GM21390 (cell line): ENCODE results near the gene NOL3.

Experiments
- ATAC-seq: cut with Tn5 transposase; IDR thresholded peaks from one replicate; pipeline ENCODE4 v1.9.1; 2021; ENCODE audit not compliant: unreplicated experiment

The NOL3 gene

DNA sequence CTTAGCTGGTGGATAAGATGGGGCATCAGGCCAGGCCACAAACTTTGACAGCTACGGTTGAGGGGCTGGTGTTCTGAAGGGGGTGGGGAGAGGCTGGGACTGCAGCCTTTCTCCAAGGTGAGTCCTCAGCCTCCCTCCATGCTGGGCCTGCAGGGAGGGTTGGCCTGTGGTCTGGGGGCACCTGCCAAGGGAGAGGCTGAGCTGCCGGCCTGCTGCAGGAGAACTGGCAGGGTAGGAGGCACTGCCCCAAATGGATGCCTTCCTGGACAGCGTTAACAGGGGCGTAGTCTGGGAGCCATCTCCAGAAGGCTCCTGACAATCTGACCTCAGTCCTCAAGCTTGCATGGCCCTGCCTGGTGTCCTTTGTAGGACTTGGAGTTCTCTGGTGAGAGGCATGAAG, 33.7 kb downstream of the NOL3 start:
- no peak for ATAC-seq

DNA sequence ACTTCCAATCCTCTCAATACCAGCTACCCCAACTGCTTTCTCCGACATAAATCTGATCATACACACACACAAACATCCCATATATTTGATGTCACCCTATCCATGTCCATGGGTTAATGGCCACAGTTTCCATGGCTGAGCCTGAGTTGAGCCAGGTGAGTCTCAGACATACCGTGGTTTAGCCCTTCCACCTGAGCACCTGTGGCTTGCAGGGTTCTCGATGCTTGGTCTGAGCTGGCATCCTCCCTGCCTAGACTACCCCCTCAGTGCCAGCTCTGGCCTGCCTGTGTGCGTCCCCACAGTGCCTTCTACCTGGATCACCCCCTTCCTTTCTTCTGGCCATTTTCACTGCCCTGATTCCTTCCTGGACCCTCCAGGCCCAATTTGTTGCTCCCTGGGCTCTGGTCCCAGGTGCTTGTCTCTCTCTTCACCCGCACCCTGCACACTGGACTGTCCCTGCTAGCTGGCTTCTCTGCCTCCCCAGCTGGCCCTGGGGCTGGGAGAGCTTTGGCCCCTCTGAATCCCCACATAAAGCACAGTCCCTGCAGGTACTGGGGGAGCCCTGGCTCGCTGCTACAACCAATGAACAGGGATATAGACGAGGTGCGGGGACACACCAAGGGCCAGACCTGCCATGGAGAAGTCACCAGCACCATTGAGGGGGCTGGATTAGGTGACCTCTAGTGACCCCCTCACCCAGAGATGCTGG, 35.9 kb downstream of the NOL3 start:
- no peak for ATAC-seq

DNA sequence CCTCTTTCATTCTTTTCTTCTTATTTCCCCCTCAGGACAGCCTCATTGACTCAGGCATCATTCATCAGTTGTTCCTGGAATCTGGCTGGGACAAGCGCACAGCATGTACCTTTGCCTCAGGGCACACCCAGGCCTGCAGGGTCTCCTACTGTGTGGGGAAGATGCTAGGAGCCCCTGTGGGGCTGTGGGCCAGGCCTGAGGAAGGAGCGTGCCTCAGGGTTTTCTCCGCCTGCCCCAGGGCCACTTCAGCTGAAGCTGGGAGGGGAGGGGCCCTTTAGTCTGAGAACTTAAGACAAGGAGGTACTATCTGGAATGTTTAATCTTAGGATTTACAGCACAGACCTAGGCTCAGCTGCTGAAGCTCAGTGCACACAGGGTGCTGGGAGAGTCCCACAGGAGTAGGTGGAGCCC, 36.5 kb downstream of the NOL3 start:
- no peak for ATAC-seq

- ATAC-seq = no peak
Measured at GRCh38 chr16:67207249-67208091, 37.1 kb downstream of the NOL3 start.

DNA sequence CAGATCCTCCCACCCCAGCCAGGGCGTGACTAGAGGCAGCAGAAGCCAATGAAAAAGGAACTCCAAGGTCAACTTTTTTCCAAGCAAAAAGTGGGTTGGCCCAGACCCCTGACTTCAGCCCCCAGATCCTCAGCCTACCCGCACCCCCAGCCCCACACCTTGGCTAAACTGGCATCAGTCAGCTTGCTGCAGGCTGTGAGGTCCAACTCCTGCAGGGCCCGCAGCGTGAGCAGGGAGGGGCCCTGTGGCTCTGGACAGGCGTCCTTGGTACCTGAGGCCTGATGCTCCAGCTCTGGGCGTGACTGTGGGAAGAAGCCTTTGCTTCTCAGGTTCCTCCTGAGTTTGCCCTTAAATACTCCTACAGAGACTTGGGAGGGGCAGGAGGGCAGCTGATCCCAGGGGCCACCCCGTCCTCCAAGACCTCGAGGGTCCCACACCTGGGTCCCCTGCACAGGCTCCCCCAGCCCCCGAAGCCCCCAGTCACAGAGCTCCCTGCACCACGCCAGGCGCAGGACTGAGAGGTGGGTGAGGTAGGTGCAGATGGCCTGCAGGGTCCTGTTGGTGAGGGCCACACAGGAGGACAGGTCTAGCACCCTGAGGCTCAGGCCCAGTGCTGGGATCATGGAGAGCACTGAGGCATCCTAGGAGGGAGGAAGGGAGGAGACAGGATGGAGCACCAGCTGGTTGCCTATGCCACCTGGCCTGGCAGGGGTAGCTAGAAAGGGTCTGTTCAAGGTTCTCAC, 38.0 kb downstream of the NOL3 start:
- ATAC-seq = no peak

- no peak for ATAC-seq
Measured at GRCh38 chr16:67209565-67209964, 39.2 kb downstream of the NOL3 start.

- ATAC-seq = no peak
Measured at GRCh38 chr16:67210069-67210937, 40.0 kb downstream of the NOL3 start.

- no peak for ATAC-seq
Measured at GRCh38 chr16:67211674-67212073, 41.3 kb downstream of the NOL3 start.

DNA sequence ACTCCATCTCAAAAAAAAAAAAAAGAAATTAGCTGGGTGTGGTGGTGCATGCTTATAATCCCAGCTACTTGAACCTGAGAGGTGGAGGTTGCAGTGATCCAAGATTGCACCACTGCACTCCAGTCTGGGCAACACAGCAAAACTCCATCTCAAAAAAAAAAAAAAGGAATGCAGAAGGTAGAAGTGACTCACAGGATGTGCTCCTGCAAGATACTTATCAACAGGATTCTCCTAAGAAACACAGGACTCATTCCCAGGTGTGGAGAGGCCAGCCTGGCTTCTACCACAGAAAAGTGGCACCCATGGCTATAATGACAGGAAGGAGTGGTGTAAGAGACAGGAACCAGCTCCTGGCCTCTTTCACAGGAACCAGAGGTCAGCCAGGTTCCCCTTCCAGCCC, 42.4 kb downstream of the NOL3 start:
- ATAC-seq = no peak

DNA sequence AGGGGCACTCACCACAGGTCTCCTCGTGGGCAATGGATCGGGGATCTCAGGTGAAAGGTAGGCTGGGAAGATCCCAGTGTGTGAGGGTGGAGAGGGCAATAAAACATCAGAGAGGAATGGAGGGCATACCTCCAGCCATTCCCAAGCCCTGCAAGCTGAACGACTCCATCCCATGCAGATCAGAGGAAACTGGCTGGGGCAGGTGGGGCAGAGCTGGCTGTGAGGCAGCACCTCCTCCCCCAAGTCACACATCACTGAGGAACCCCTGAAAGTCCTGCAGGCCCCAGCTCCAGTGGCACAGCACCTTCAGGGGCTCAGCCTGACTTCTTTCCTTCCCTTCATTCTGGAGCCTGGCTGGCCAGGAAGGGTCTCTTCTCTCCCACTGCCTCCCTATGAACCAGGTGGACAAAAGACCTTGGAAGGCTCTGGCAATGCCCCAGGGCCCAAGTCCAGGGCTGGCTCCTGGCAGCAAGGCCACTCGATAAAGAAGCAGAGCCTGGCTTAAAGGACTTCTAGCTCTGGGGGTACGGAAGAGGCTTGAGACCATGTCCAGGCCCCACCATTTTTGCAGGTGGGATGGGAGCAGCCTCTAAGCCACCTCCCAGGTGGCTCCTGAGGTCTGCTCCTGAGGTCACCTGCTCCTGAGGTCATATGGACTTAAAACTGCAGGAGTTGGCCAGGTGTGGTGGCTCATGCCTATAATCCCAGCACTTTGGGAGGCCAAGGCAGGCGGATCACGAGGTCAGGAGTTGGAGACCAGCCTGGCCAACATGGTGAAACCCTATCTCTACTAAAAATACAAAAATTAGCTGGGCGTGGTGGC, 43.1 kb downstream of the NOL3 start:
- no peak for ATAC-seq

- no peak for ATAC-seq
Measured at GRCh38 chr16:67215706-67216105, 45.4 kb downstream of the NOL3 start.

DNA sequence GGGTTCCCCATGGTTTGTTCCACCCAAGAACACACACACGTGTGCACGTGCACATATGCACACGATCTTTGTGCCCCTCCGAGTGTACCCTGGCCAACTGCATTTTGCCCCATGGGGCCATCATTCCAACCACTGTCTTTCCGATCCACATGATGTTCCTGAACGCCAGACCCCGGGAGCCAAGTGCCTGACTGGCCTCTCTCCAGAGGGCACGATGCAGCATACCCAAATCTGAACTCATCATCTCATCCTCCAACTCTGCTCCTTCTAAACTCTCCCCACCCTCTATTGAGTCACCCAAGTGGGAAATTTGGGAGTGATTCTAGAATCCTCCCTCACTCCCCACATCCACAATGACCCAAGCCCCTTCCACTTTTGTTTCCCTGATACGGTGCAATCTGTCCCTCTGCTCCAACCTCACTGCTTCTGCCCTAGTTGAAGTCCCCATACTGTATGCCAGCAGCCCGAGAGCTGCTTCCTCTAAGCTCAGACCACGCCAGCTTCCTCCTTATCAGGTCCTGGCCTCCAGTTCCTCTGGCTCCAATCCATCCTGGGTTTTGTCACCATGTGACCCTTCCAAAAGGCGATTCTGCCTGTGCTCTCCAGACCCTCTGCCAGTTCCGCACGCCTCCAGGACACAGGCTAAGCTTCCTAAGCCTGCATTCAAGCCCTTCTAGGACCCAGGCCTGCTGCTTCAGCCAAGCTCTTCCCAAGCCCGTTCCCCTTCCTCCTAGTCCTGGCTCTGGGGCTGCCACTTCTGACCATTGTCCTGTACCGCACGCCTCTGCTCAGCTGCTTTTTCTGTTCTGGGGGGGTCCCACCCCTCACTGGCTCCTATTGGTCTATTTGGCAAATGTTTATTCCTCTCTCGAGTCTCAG, 46.5 kb downstream of the NOL3 start:
- ATAC-seq = no peak

DNA sequence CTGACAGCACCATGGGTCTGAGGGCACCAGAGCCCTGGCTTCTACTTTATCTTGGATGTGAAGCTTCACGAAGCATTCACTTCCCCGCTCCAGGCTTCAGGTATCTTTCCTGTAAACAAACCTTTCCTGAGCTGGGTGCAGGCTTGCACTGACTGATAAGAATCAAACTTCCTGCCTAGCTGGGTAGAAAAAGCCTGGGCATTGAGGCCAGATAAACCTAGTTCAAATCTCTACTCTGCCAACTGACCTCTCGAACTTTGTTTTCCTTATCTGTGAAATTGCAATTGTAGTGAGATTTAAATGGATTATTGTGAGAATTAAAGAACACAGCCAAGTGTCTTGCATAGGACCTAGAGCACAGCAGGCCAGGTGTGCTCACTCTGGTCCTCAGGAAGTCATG, 53.7 kb downstream of the NOL3 start:
- no peak for ATAC-seq
